LNCAP (cell line): Measurements from ENCODE around the gene STAMBP.

Experiments
- TF ChIP-seq, protein P1 (sequence below): fragments of 450-650 bp; IDR thresholded peaks from 2 replicates; pipeline ENCODE4 v1.5.1; 2017; ENCODE audit warnings: mild to moderate bottlenecking

STAMBP gene

DNA sequence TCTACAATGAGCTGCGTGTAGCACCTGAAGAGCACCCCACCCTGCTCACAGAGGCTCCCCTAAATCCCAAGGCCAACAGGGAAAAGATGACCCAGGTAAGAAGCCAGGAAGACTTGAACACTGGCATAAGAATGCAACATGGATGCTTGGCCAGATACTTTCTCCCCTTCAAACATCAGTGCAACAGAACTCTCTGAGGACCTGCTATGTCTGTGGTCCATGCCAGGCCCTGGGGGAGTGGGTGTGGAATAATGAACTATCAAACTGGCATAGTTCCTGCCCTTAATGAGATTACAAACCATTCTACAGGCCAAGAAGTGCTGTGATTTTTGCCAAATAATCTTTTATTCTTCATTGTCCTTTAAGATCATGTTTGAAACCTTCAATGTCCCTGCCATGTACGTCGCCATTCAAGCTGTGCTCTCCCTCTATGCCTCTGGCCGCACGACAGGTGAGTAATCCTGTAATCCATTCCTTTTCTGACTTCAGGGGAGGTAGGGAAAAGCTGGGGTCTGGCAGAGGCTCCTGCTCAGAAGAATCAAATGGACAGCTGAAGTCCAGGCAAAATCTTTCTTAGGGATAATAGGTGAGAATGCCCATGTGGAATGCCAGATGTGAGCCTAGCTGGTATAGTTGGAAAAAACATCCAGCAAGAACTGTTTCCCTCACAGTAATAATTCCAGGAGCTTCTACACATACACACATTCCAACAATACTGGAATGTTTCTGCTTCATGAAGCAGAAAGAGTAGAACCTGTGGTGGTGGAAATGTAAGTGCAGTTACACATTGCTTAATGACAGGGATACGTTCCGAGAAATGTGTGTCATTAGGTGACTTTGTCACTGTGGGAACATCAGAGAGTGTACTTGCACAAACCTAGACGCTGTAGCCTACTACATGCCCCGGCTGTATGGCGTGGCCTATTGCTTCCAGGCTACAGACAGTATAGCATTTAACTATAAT lies 80.2 kb downstream of the STAMBP start:
- TF ChIP-seq, protein P1, sequence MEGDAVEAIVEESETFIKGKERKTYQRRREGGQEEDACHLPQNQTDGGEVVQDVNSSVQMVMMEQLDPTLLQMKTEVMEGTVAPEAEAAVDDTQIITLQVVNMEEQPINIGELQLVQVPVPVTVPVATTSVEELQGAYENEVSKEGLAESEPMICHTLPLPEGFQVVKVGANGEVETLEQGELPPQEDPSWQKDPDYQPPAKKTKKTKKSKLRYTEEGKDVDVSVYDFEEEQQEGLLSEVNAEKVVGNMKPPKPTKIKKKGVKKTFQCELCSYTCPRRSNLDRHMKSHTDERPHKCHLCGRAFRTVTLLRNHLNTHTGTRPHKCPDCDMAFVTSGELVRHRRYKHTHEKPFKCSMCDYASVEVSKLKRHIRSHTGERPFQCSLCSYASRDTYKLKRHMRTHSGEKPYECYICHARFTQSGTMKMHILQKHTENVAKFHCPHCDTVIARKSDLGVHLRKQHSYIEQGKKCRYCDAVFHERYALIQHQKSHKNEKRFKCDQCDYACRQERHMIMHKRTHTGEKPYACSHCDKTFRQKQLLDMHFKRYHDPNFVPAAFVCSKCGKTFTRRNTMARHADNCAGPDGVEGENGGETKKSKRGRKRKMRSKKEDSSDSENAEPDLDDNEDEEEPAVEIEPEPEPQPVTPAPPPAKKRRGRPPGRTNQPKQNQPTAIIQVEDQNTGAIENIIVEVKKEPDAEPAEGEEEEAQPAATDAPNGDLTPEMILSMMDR = no peak

DNA sequence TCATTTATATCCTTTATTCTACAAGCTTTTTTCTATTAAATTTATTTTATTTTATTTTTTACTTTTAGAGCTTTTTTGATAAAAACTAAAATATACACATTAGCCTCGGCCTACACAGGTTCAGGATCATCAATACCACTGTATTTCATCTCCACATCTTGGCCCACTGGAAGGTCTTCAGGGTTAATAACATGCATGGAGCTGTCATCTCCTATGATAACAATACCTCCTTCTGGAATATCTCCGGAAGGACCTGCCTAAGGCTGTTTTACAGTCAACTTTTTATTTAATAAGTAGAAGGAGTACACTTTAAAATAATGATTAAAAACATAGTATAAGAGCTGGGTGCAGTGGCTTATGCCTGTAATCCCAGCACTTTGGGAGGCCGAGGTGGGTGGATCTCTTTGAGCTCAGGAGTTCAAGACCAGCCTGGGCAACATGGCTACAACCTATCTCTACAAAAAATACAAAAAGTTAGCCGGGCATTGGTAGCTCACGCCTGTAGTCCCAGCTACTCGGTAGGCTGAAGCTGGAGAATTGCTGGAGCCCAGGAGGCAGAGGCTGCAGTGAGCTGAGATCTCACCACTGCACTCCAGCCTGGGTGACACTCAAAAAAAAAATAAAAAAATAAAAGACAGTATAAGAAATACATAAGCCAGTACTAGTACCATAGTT lies 82.2 kb downstream of the STAMBP start:
- TF ChIP-seq, protein P1 = no peak

DNA sequence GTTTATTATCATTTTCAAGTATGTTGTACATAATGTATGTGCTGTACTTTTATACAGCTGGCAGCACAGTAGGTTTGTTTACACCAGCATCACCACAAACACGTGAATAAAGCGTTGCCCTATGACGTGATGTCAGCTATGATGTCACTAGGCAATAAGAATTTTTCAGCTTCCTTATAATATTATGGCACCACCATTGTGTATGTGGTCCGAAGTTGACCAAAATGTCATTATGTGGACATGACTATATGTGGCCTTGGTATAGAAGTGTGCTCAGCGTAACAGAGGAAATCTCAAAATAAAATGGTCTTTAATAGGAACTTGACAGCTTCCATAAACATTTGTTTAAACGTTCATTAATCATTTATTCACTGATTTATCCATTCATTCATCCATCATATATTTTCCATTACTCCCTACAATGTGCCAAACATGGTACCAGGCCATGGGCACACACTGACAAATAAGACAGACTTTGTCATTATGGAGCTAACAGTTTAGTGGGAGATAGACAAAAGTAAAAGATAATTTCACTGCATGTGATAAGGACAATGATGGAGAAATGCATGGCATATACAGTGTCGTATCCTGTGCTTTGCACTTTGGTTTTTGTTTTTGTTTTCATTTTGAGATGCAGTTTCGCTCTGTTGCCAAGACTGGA lies 82.9 kb downstream of the STAMBP start:
- TF ChIP-seq, protein P1 = no peak

DNA sequence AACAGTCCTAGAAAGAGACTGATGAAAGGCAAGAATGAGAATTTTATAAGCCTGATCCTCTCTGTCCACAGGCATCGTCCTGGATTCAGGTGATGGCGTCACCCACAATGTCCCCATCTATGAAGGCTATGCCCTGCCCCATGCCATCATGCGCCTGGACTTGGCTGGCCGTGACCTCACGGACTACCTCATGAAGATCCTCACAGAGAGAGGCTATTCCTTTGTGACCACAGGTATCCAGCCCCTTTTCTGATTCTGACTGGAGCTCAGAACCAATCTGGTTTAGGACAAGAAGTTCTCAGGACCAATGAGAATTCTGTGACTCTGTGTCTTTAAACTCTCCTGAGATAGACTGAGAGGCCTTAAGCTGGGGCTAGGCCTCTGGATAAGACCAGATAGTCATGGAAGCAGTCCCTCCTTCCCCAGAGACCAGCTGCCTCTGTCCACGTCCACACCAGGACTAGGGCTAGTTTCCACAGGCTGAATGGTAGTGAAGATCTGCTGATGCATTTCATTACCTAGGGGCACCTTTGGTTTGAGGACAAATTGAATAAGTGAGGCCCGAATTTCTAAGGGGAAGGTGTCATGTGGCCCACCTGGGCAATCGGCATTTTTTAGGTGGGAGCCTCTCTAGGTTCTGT lies 84.8 kb downstream of the STAMBP start:
- TF ChIP-seq, protein P1 = no peak

DNA sequence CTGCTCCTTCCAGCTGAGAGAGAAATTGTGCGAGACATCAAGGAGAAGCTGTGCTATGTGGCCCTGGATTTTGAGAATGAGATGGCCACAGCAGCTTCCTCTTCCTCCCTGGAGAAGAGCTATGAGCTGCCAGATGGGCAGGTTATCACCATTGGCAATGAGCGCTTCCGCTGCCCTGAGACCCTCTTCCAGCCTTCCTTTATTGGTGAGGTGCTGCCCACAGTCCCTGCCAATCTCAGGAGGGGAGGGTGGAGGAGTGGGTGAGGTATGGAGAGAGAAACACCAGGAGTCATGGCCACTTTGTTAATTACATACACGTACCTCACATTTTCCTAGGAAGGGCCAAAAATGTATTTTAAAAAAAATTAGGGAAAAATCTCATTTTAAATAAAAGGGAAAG lies 85.9 kb downstream of the STAMBP start:
- TF ChIP-seq, protein P1 = no peak

DNA sequence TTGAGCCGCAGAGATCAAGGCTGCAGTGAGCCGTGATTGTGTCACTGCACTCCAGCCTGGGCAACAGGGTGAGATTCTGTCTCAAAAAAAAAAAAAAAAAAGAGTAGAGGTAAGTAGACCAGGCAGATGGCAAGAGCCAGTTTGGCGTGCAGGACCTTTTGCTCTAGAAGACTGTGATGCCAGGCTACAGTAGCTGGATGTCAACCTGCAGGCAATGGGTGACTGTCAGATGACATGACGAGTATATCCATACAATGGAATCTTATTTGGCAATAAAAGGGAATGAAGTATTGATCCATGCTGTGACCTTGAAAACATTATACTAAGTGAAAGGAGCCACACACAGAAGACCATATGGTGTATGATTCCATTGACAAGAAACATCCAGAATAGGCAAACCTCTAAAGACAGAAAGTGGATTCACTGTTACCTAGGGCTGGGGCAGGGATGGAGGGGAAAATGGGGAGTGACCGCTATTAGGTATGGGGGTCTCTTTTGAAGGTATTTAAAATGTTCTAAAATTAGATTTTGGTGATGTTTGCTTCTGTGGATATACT lies 86.8 kb downstream of the STAMBP start:
- TF ChIP-seq, protein P1 = no peak

DNA sequence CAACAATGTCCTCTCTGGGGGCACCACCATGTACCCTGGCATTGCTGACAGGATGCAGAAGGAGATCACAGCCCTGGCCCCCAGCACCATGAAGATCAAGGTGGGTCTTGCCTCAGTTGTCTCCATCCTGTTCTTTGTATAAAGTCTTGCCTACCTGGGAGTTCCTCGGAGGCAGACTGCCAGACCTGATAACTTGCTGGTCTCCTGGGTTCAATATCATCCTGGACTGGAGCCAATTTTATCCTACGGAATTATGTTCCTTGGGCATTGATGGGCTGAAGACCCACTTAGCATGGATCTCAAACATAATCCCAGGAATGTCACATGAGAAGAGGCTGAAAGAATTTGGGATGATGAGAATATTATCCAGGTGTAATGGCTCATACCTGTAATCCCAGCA lies 87.9 kb downstream of the STAMBP start:
- TF ChIP-seq, protein P1 = no peak
